Measurements from ENCODE around the gene OR6N2.

Gene OR6N2

GRCh38 chr1:158781104-158781503 is at the start of gene OR6N2:
Gene OR6N2 (minus strand): TSS chr1:158781204. CDS start chr1:158777635, 3,569 bp downstream.
- H3K4me3 ChIP-seq (ENCODE audit: low read depth, low read length): no peak within 1 kb of the TSS
- DNase-seq (ENCODE audit: low read depth): no peak
- TF ChIP-seq, protein P1, sequence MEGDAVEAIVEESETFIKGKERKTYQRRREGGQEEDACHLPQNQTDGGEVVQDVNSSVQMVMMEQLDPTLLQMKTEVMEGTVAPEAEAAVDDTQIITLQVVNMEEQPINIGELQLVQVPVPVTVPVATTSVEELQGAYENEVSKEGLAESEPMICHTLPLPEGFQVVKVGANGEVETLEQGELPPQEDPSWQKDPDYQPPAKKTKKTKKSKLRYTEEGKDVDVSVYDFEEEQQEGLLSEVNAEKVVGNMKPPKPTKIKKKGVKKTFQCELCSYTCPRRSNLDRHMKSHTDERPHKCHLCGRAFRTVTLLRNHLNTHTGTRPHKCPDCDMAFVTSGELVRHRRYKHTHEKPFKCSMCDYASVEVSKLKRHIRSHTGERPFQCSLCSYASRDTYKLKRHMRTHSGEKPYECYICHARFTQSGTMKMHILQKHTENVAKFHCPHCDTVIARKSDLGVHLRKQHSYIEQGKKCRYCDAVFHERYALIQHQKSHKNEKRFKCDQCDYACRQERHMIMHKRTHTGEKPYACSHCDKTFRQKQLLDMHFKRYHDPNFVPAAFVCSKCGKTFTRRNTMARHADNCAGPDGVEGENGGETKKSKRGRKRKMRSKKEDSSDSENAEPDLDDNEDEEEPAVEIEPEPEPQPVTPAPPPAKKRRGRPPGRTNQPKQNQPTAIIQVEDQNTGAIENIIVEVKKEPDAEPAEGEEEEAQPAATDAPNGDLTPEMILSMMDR (conservative IDR thresholded peaks at IDR 0.05; ENCODE audit: low read depth, low read length): no peak

GRCh38 chr1:158830074-158830677 is 49.2 kb upstream of the OR6N2 start:
- no peak for DNase-seq (ENCODE audit: low read depth)
- no peak overlapping the region for H3K4me3 ChIP-seq (ENCODE audit: low read depth, low read length)
- TF ChIP-seq, protein P1 (conservative IDR thresholded peaks at IDR 0.05; ENCODE audit: low read depth, low read length): no peak

- TF ChIP-seq, protein P1 (conservative IDR thresholded peaks at IDR 0.05; ENCODE audit: low read depth, low read length): no peak
- DNase-seq (ENCODE audit: low read depth): no peak
- no peak overlapping the region for H3K4me3 ChIP-seq (ENCODE audit: low read depth, low read length)
Observed at GRCh38 chr1:158821723-158822122, 40.7 kb upstream of the OR6N2 start.

- no peak overlapping the region for H3K4me3 ChIP-seq (ENCODE audit: low read depth, low read length)
- TF ChIP-seq, protein P1 (conservative IDR thresholded peaks at IDR 0.05; ENCODE audit: low read depth, low read length): no peak
- DNase-seq (ENCODE audit: low read depth): peak; percentile 61
Observed at GRCh38 chr1:158819461-158820443, 38.7 kb upstream of the OR6N2 start.

GRCh38 chr1:158818975-158819431 is 38.0 kb upstream of the OR6N2 start:
- peak; percentile 7 for DNase-seq (ENCODE audit: low read depth)
- TF ChIP-seq, protein P1 (conservative IDR thresholded peaks at IDR 0.05; ENCODE audit: low read depth, low read length): no peak
- no peak overlapping the region for H3K4me3 ChIP-seq (ENCODE audit: low read depth, low read length)

- no peak for DNase-seq (ENCODE audit: low read depth)
- H3K4me3 ChIP-seq (ENCODE audit: low read depth, low read length): no peak overlapping the region
- TF ChIP-seq, protein P1 (conservative IDR thresholded peaks at IDR 0.05; ENCODE audit: low read depth, low read length): no peak
Observed at GRCh38 chr1:158818560-158818959, 37.6 kb upstream of the OR6N2 start.
